ENCODE data around the gene RBM24. TPM values are rescaled to one million over a fixed set of nuclear protein-coding genes. Genes with fewer than 3 reads are reported as not detected.

Gene RBM24
- total RNA-seq, 1 experiment from 2014 or later: 0.24 TPM

- BruUV-seq (replicated peaks): no TSS peak
- H3K9me3 ChIP-seq (ENCODE audit: low read depth, low read length, poor library complexity, severe bottlenecking): no peaks in the 10 kb centered on the region
Observed at GRCh38 chr6:17289630-17290061, 8.5 kb downstream of the RBM24 start.

GRCh38 chr6:17291778-17292177 lies 10.6 kb downstream of the RBM24 start:
- BruUV-seq (replicated peaks): no TSS peak
- DNase-seq (ENCODE audit: low spot score): no peak
- Histone ChIP-seq H3K4me1 (ENCODE audit: insufficient read depth, low read length, poor library complexity, severe bottlenecking) (no peaks in the 10 kb centered on the region), H3K27ac (ENCODE audit: low read depth, low read length, poor library complexity, severe bottlenecking) (no peak overlapping the region), H3K9me3 (ENCODE audit: low read depth, low read length, poor library complexity, severe bottlenecking) (no peaks in the 10 kb centered on the region), H3K4me3 (ENCODE audit: low read depth, low read length, poor library complexity, severe bottlenecking) (no peak overlapping the region), H3K36me3 (ENCODE audit: insufficient read depth, low read length, poor library complexity, severe bottlenecking) (no peaks in the 10 kb centered on the region), H3K27me3 (replicated peaks; ENCODE audit: insufficient read depth, low read depth, low read length, poor library complexity) (peaks cover 10% of the 10 kb centered on the region)
- CTCF ChIA-PET: no interaction called here
- POLR2A ChIA-PET (ENCODE audit: low non-redundant PET): no interaction called here
- intact Hi-C loops (cut with micrococcal nuclease; ENCODE audit: unreplicated experiment): no loop called here
- no peak for TF ChIP-seq EZH2 (IDR thresholded peaks at IDR 0.05; ENCODE audit: borderline replicate concordance, low read depth, low read length, poor library complexity, severe bottlenecking)
- no peak for TF ChIP-seq CTCF (conservative IDR thresholded peaks at IDR 0.05; ENCODE audit: low read depth, low read length)

More at GRCh38 chr6:17289630-17290061, 8.5 kb downstream of the RBM24 start:
- H3K4me3 ChIP-seq (ENCODE audit: low read depth, low read length, poor library complexity, severe bottlenecking): no peak overlapping the region
- no peak for DNase-seq (ENCODE audit: low spot score)
- TF ChIP-seq CTCF (conservative IDR thresholded peaks at IDR 0.05; ENCODE audit: low read depth, low read length) (no peak), EZH2 (IDR thresholded peaks at IDR 0.05; ENCODE audit: borderline replicate concordance, low read depth, low read length, poor library complexity, severe bottlenecking) (no peak)
- intact Hi-C loops (cut with micrococcal nuclease; ENCODE audit: unreplicated experiment): no loop called here
- no peaks in the 10 kb centered on the region for H3K4me1 ChIP-seq (ENCODE audit: insufficient read depth, low read length, poor library complexity, severe bottlenecking)
- H3K36me3 ChIP-seq (ENCODE audit: insufficient read depth, low read length, poor library complexity, severe bottlenecking): no peaks in the 10 kb centered on the region
- ChIA-PET POLR2A (ENCODE audit: low non-redundant PET) (no interaction called here), CTCF (no interaction called here)
- no peak overlapping the region for H3K27ac ChIP-seq (ENCODE audit: low read depth, low read length, poor library complexity, severe bottlenecking)
- peaks cover 10% of the 10 kb centered on the region for H3K27me3 ChIP-seq (replicated peaks; ENCODE audit: insufficient read depth, low read depth, low read length, poor library complexity)

GRCh38 chr6:17292600-17293133 lies 11.5 kb downstream of the RBM24 start:
- TF ChIP-seq EZH2 (IDR thresholded peaks at IDR 0.05; ENCODE audit: borderline replicate concordance, low read depth, low read length, poor library complexity, severe bottlenecking) (no peak), CTCF (conservative IDR thresholded peaks at IDR 0.05; ENCODE audit: low read depth, low read length) (no peak)
- POLR2A ChIA-PET (ENCODE audit: low non-redundant PET): interaction anchor here (0.6 kb wide), 1 partner anchor 308 kb away, joined by 6 read pairs; the partner anchor contains the start of gene FAM8A1
- no peaks in the 10 kb centered on the region for H3K36me3 ChIP-seq (ENCODE audit: insufficient read depth, low read length, poor library complexity, severe bottlenecking)
- CTCF ChIA-PET: no interaction called here
- H3K4me1 ChIP-seq (ENCODE audit: insufficient read depth, low read length, poor library complexity, severe bottlenecking): no peaks in the 10 kb centered on the region
- intact Hi-C loops (cut with micrococcal nuclease; ENCODE audit: unreplicated experiment): no loop called here
- DNase-seq (ENCODE audit: low spot score): no peak
- H3K9me3 ChIP-seq (ENCODE audit: low read depth, low read length, poor library complexity, severe bottlenecking): no peaks in the 10 kb centered on the region
- H3K4me3 ChIP-seq (ENCODE audit: low read depth, low read length, poor library complexity, severe bottlenecking): no peak overlapping the region
- H3K27me3 ChIP-seq (replicated peaks; ENCODE audit: insufficient read depth, low read depth, low read length, poor library complexity): peaks cover 10% of the 10 kb centered on the region
- H3K27ac ChIP-seq (ENCODE audit: low read depth, low read length, poor library complexity, severe bottlenecking): no peak overlapping the region
- no TSS peak for BruUV-seq (replicated peaks)

Data from A673 (cell line).